M059J (cell line): Measurements from ENCODE around the gene VEGFA. TPM values are rescaled to one million over a fixed set of nuclear protein-coding genes. Genes with fewer than 3 reads are reported as not detected.
A peak's percentile ranks its signal among the peaks of the same experiment; 100 is the strongest.

Source experiments
- DNase-seq: peaks from one replicate; pipeline ENCODE4 v3.0.0-alpha.2; 2012; ENCODE audit warnings: low read depth
- total RNA-seq: library from RNA; depleted of rRNA; stranded (reverse); fragments of >200 nt; shearing (Covaris generic); gene quantifications from 2 replicates; pipeline ENCODE4 v1.2.3, GENCODE V29; 2014

VEGFA gene
- total RNA-seq, 1 experiment from 2014 or later, result 65.8 TPM

- no peak for DNase-seq
Measured at GRCh38 chr6:43759136-43759906, 10.7 kb upstream of the VEGFA start.

GRCh38 chr6:43759907-43760206, 10.2 kb upstream of the VEGFA start:
- no peak for DNase-seq

- no peak for DNase-seq
Measured at GRCh38 chr6:43760210-43761168, 9.5 kb upstream of the VEGFA start.

- DNase-seq, result no peak
Measured at GRCh38 chr6:43761666-43762409, 8.2 kb upstream of the VEGFA start.

- no peak for DNase-seq
Measured at GRCh38 chr6:43762410-43762768, 7.6 kb upstream of the VEGFA start.

- no peak for DNase-seq
Measured at GRCh38 chr6:43762966-43763695, 6.9 kb upstream of the VEGFA start.

- no peak for DNase-seq
Measured at GRCh38 chr6:43763812-43764522, 6.0 kb upstream of the VEGFA start.

GRCh38 chr6:43764772-43765171, 5.2 kb upstream of the VEGFA start:
- no peak for DNase-seq

- DNase-seq, result no peak
Measured at GRCh38 chr6:43765776-43766499, 4.1 kb upstream of the VEGFA start.

GRCh38 chr6:43766500-43766853, 3.5 kb upstream of the VEGFA start:
- no peak for DNase-seq

- no peak for DNase-seq
Measured at GRCh38 chr6:43766964-43767461, 3.0 kb upstream of the VEGFA start.

- DNase-seq, result no peak
Measured at GRCh38 chr6:43767553-43768505, 2.2 kb upstream of the VEGFA start.

- no peak for DNase-seq
Measured at GRCh38 chr6:43768506-43768860, 1.5 kb upstream of the VEGFA start.

- peak; percentile 57 for DNase-seq
Measured at GRCh38 chr6:43768983-43769525, 957 bp upstream of the VEGFA start.

- DNase-seq, result peak; percentile 72
Measured at GRCh38 chr6:43770372-43771209, 580 bp downstream of the VEGFA start.

- DNase-seq, result peak; percentile 61
Measured at GRCh38 chr6:43771210-43771857, 1.3 kb downstream of the VEGFA start.
